ENCODE results near the gene TUBB2A.
A peak's percentile ranks its signal among the peaks of the same experiment; 100 is the strongest.
"Not testable (repeated sequence)": the region's sequence is repeated elsewhere in the genome, so short reads cannot be mapped to it uniquely, and the experiment has no call there.

Gene TUBB2A

GRCh38 chr6:3179945-3180344, 22.6 kb upstream of the TUBB2A start:
- DNase-seq (ENCODE audit: low spot score), result not testable (repeated sequence)

DNA sequence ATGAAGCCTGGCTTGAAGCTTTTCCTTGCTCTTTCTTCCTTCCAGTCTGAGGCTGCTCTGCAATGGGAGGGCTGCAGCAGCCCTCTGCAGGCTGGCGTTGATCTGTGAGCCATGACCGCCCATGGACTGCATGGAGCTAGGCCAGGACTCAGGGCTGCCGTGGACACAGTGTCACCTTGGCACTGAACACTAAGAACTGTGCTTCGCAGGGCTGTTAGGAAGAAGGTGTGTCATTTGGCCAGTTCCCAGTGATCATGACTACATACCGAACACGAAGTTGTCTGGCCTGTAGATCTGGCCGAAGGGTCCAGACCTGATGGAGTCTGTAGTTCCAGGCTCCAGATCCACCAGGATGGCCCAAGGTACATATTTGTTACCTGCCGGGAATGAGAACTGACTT, 21.3 kb upstream of the TUBB2A start:
- DNase-seq (ENCODE audit: low spot score), result not testable (repeated sequence)

GRCh38 chr6:3176562-3177355, 19.4 kb upstream of the TUBB2A start:
- DNase-seq (ENCODE audit: low spot score), result peak; percentile 87

DNA sequence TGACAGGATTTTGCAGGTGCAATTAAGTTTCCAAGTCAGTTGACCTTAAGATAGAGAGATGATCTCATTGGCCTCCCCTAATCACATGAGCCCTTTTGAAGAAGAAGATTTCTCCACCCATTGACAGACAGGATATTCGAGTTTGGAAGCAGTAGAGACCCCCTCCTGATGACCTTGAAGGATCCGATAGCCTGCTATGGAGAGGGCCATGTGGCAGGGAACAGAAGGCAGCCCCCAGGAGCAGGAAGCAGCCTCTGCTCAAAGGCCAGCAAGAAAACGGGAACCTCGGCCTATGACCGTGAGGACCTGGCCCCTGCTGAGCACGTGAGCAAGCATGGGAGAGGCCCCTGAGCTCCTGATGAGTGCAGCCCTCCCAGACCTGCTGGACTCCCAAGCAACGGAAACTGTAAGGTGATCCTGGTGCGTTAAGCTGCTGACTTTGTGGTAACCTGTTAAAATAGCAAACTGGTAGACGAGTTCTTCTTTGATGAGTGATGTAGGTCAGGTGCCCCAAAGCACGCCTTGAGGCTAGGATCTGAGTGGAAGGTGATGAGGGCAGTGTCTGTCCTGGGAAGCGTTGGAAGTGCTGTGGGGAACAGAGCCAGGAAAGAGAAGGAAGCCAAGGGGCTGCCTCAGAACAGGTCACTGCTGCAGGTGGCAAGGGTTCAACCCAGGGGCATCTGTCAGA, 18.5 kb upstream of the TUBB2A start:
- DNase-seq (ENCODE audit: low spot score), result peak; percentile 71

GRCh38 chr6:3173636-3174089, 16.3 kb upstream of the TUBB2A start:
- not testable (repeated sequence) for DNase-seq (ENCODE audit: low spot score)

DNA sequence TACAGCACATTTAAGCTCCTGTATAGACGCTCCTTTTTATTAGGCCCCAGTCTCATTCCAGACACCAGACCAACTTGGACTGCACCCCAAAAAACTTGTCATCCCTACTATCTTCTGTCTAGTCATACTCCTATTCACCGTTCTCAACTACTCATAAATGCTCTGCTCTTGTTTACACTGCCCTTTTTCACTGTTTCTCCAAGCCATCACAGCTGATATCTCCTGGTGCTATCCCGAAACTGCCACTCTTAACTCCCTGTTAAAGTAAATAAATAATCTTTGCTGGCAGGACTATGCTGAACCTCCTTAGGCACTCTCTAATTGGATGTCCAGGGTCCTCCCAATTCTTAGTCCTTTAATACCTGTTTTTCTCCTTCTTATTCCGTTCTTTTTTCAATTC, 15.4 kb upstream of the TUBB2A start:
- not testable (repeated sequence) for DNase-seq (ENCODE audit: low spot score)

GRCh38 chr6:3171313-3172175, 14.2 kb upstream of the TUBB2A start:
- DNase-seq (ENCODE audit: low spot score), result peak; percentile 32

GRCh38 chr6:3170676-3171075, 13.3 kb upstream of the TUBB2A start:
- DNase-seq (ENCODE audit: low spot score), result not testable (repeated sequence)

DNA sequence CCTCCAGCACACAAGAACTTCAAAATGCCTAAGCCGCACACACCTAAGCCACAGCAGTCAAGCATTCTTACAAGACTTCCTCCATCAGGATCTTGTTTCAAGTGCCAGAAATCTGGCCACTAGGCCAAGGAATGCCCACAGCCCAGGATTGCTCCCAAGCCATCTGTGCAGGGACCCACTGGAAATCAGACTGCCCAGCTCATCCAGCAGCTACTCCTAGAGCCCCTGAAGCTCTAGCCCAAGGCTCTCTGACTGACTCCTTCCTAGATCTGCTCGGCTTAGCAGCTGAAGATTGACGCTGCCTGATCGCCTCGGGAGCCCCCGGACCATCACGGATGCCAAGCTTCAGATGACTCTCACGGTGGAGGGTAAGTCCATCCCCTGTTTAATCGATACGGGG, 10.7 kb upstream of the TUBB2A start:
- not testable (repeated sequence) for DNase-seq (ENCODE audit: low spot score)

DNA sequence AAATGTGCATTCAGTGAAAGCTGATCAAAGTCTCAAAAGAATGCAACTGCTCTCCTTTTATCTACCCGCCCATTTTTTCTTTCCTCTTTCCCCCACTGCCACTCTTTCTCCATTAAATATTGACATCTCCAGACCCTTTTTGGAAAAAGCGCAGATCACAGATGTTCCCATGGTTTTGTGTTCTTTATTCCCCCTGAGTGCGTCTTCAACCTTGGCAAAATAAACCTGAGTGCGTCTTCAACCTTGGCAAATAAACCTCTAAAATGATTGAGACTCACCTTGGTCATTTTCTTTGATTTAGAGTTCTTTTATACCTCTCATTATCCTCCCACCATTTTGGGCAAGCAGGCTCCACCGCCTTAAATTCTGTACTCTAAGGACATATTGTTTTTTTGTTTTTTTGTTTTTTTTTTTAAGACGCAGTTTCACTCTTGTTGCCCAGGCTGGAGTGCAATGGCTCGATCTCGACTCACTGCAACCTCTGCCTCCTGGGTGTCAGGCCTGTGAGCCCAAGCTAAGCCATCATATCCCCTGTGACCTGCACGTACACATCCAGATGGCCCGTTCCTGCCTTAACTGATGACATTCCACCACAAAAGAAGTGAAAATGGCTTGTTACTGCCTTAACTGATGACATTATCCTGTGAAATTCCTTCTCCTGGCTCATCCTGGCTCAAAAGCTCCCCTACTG, 9.3 kb upstream of the TUBB2A start:
- DNase-seq (ENCODE audit: low spot score), result not testable (repeated sequence)

GRCh38 chr6:3165631-3166534, 8.5 kb upstream of the TUBB2A start:
- peak; percentile 35 for DNase-seq (ENCODE audit: low spot score)

- DNase-seq (ENCODE audit: low spot score), result no peak
Measured at GRCh38 chr6:3164388-3164787, 7.0 kb upstream of the TUBB2A start.

- no peak for DNase-seq (ENCODE audit: low spot score)
Measured at GRCh38 chr6:3163248-3163594, 5.9 kb upstream of the TUBB2A start.

DNA sequence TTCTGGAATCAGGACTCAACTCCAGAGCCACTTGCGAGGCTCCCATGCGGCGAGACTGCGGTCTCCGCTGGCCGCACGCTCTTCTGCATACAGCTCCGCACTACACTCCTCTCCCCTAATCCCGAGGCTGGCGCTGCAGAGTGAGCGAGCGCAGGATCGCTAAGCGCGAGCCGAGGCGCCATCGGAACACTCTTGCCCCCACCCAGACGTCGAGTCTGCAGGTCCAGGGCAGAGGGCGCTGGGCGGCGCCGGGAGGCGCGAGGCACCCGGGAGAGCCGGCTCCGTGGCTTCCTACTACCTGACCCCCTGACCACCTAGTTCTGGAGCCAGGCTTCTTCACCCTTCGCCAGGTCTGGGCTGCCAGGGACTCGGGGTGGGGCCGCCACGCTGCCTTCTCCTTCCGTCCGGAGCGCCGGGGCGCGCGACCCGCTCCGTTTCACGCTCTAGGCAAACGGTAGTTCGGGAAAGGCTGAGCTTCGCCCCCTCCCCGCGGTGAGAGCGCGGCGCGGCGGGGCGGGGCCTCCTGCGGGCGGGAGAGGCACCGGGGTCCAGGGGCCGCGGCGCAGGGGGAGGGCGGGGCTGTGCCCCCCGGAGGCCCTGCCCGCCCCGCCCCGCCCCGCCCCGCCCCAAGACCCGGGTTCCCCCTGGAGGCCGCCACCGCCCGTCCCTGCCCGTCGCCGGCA, 5.4 kb upstream of the TUBB2A start:
- DNase-seq (ENCODE audit: low spot score), result peak; percentile 76

GRCh38 chr6:3162067-3162497, 4.7 kb upstream of the TUBB2A start:
- no peak for DNase-seq (ENCODE audit: low spot score)

DNA sequence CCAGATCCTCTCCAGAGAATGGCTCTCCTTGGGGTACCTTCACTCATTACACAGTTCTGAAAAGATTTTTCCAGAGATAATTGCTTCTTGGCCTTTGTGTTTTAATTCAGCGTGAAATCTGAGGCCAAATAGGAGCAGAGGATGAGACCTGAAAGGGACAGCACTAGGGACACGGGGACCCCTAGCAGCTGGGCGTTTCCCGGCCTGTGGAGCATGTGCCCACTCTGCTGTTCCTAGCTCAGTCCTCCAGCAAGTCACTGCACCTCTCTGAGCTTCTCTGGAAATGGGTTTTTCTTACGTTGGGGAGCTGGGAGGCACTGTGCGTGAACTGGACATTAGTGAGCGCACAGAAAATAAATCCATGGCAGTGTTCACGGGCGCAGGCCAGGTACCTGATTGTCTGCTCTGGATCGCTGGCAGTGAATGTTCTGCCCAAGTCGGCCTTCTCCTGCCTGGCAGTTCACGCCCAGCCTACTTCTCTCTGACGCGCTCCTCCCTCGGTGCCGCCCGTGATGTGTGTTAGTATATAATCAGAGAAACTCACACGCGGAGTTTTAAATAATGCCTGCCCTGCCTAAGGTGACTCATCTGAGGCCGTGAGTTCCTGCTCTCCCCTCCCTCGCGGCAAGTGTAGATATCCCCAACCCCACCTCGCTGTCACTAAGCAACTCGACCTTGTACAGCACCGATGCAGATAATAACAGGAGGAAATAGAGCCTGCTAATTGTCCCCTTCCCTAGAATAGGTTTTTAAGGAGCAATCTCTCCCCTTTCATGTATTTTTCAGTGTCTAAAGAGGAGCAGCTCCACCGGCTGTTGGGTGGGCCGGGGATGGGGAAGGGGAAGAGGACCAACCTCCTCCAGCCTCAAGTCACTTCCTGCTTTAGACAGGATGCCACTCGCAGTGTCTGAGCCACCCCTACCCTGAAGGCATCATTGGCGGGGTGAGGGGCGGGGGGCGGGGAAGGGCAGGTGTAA, 2.7 kb upstream of the TUBB2A start:
- DNase-seq (ENCODE audit: low spot score), result peak; percentile 52

- DNase-seq (ENCODE audit: low spot score), result not testable (repeated sequence)
Measured at GRCh38 chr6:3156184-3157130, 887 bp downstream of the TUBB2A start.

GRCh38 chr6:3155416-3155815, 1.9 kb downstream of the TUBB2A start:
- DNase-seq (ENCODE audit: low spot score), result not testable (repeated sequence)

Measured in kidney tubule cell (primary cell).